Sciatic nerve (tissue), 2 donors: ENCODE measurements around the gene TASP1. TPM values are rescaled to one million over a fixed set of nuclear protein-coding genes. Genes with fewer than 3 reads are reported as not detected.
"Not testable (repeated sequence)": the region's sequence is repeated elsewhere in the genome, so short reads cannot be mapped to it uniquely, and the experiment has no call there.

Experiments used
- ATAC-seq: fragments of 200-7000 bp; cut with Tn5 transposase; one replicate; pipeline ENCODE4 v1.9.1; 2020; ENCODE audit warnings: mild to moderate bottlenecking, moderate library complexity
- DNase-seq: peaks from one replicate; pipeline ENCODE4 v3.0.0-alpha.2; 2020; ENCODE audit warnings: low spot score
- intact Hi-C: fragments of 100-400 bp; cut with DNase I; formaldehyde crosslinking; loops from one replicate; pipeline ENCODE4 v1.14.2; 2022
- total RNA-seq: library from RNA; stranded (reverse); fragmentation: NEBNext Ultra II Directional; extraction: Animal tissue kit (Norgen Biotek cat#: 25700); gene quantifications from one replicate; pipeline ENCODE4 v1.2.1, GENCODE V29; 2021
- donor health status: DM: no; HTN: no; CAD: no.
- donor health status: DM: no; HTN: no; CAD: no.

TASP1 gene
- total RNA-seq, 1 donor from 2014 or later: 22.7 TPM

DNA sequence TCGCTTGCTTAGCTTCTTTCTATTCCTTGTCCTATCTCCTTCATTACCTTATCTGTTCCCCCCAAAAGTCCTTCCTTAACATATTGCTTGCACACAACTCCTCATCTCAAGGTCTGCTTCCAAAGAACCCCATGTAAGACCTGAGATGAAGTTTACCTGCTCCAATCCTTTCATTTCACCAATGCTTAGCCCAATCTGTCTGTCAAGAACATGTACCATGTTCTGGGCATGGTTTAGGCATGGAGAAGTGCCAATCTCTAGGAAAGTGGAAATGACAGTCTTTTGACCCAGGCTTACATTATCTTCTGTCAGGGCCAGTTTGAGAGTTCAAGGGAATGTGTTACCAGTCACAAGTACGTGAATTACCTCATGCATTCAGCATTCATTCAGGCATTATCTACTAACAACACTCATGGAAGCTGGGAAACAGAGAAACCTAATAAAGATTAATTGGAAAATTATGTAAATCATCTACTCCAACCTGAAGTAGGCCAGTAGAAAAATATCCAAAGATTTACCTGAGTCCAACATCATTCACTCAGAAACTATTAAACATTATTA lies 15.8 kb upstream of the TASP1 start:
- intact Hi-C loops: no loop called here
- ATAC-seq: no peak
- no peak for DNase-seq

DNA sequence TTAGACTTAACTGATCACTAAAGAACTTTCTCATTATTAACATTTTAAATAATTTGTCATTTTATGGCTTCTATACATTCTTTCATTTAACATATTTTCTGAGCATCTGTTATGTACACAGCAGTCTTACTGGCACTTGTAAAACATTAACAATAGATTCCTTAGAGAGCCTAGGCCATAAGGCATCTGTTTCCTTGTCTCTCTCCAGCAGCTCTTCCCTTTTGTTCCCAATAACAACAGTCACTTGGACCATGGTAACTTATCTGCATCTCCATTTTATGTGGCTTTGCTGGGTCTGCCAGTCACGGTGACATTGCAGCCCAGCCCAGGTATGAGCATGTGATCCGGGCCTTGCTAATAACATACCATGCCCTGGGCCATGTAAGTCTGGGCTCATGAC lies 11.7 kb upstream of the TASP1 start:
- intact Hi-C loops: no loop called here
- ATAC-seq: no peak
- DNase-seq: no peak

DNA sequence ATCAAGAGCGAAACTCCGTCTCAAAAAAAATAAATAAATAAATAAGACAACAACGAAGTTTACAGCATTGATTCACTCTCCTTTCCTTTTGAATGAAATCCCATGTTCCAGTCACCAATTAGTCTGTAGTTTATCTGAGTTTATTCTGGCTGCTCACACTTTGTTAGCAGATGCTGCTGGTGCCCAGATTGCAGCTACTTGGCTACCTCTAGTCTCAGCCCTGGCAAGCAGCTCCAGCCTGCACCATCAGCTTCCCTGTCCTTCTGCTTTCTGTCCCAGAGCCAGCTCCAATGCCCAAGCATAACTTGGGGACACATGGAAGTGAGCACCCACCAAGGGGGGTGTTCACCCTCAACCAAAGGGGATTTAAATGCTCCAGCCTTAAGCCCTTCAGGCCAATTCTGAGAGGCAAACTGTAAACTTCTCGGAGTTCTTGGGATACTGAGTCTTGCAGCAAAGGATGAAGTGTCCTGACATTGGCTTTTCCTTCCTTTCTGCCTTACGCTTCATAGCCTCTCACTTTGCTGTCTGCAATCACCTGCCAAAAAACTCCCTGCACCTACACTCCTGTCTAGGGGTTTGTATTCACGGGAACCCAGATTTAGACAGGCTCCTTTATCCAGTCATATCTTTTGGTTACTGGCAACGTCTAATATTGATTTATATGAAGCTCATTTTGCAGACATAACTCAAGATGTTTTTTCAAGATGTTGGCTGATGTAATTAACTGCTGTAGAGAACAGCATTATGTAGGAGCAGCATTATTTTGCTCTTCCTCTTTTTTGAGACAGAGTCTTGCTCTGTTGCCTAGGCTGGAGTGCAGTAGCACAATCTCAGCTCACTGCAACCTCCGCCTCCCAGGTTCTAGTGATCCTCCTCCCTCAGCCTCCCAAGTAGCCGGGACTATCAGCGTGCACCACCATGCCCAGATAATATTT lies 9.8 kb upstream of the TASP1 start:
- DNase-seq (no peak), ATAC-seq (peak; percentile 64)
- intact Hi-C loops: no loop called here

DNA sequence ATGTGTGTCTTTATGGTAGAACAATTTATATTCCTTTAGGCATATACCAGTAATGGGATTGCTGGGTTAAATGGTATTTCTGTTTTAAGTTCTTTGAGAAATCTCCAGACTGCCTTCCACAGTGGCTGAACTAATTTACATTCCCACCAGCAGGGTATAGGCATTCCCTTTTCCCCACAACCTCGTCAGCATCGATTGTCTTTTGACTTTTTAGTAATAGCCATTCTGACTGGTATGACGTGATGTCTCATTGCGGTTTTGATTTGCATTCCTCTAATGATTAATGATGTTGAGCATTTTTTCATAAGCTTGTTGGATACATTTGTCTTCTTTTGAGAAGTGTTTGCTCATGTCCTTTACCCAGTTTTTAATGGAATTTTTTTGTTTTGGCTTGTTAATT lies 5.3 kb upstream of the TASP1 start:
- intact Hi-C loops: no loop called here
- DNase-seq (no peak), ATAC-seq (no peak)

DNA sequence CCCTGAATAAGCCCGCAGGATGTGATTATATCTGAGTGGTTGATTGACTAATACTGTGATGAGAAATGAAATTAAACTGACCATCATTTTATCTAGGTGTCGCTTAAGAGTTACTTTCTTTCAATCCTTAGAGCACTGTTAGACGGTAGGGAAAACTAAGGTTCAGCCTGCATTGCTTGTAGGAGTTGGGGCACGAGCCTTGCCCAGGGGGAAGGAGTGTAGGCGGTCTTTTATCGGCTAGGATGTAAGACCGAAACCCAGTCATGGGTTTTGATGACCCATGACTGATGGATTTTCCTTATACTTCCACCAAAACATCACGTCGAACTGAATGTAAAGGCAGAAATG lies 392 bp upstream of the TASP1 start:
- ATAC-seq (peak; percentile 23), DNase-seq (no peak)
- intact Hi-C loops: no loop called here

DNA sequence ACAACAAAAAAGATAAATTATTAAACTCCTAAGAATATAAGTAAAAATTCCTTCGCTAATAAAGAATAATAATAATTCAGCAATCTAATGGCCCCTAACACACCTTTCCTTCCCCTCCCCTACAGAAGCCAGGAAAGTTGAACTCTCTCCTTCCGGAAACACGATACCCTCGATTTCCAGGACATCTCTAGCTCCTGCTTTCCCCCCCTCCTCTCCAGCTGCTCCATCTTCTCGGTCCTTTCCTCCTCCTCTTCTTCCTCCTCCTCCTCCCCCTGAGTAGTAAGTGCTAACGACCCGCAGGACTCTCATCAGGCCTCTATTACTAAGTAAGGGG lies 603 bp downstream of the TASP1 start:
- intact Hi-C loops: no loop called here
- DNase-seq (no peak), ATAC-seq (no peak)

DNA sequence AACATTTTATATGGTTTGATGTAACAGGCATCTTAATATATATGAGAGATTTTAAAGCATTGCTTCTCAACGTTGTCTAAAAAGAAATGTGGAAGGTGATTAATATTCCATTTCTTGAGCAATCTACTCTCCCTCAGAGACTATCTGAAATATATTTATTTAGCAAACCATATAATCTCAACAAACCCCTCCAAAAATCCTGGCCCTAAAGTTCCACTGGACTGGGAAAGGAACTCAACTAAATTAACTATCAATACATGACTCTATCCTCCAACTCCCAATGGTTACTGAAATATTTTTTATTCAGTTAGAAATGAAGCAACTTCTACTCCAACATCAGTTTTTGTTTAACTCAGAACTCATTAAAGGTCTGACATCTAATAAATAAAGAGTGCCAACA lies 6.3 kb downstream of the TASP1 start:
- DNase-seq (no peak), ATAC-seq (peak; percentile 85)
- intact Hi-C loops: no loop called here

DNA sequence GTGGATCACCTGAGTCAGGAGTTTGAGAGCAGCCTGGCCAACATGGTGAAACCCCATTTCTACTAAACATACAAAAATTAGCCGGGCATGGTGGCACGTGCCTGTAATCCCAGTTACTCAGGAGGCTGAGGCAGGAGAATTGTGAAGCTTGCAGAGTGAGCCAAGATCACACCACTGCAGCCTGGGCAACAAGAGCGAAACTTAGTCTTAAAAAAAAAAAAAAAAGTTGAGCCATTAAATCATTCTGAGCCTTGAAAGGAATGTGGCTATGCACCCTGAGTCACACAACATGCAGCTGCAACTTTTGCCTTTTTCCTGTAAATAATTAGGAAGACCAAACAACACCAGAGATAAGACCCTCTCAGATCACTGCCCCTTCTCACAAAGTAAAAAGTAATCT lies 11.2 kb downstream of the TASP1 start:
- DNase-seq, ATAC-seq, intact Hi-C loops: not testable (repeated sequence)

DNA sequence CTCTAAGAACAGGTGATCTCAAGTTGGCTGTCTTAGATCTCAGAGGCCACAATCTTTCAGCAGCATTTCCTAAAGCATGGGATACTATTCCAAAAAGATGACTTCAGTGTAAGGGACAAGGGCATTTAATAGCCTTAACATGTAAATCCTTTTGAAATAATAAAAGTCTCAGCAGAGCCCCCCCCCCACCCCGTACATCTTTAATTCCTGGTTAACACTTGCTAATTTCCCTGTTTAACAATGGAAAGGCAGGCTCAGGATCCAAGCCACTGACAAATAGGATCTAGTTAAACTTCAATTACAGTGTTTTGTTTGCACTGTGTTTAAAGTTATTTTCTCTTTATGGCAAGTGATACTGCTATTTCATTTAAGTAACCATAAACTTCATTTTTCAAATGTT lies 12.0 kb downstream of the TASP1 start:
- DNase-seq: no peak
- ATAC-seq: no peak
- intact Hi-C loops: no loop called here

DNA sequence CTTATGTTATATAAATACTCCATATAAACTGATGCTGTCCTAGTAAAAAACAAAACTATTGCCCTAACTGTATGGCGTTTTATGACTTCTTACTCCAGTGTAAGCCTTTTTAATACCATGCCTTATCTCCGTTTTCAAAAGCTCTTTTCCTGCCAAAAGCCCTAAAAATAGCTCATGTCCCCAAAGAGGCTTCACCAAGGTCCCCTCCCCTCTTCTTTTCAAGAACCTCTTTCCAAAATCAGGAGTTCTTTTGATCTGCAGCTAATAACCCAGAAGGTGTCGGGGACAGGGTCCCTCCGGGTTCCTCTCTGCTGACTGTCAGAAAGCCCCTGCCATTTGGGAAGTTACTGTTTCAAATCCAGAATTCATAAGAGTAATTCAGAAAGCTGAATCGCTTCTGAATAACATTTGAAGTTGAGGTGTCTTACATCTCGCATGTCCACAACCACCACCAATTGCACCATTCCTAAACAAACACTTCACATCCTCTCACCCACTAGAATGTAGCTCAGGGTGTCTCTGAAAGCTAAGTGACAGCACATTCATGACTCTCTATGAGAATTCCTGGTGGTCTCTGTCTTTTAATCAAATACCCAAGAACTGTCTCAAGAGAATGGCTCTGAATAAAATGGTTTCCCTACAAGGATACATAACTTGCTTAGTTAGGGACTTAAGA lies 13.3 kb downstream of the TASP1 start:
- no peak for DNase-seq
- ATAC-seq: no peak
- intact Hi-C loops: no loop called here

DNA sequence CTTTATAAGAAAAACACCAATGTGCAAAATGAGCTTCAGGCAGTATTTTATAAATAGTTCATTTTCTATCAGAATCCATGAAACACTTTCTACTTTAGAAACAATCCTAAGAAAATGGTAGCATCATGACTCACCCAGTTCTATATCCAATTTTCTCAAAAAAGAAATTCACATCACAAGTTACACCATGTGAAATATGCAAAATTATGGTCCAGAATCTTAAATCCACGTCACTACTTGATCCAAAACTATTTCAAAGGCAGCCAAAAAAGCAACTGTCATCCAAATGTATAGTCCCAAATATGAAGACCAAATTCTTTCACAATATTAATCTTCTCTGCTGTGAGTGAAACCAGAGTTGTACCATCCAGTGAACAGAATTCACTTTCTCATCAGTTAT lies 19.3 kb downstream of the TASP1 start:
- intact Hi-C loops, DNase-seq, ATAC-seq: not testable (repeated sequence)

DNA sequence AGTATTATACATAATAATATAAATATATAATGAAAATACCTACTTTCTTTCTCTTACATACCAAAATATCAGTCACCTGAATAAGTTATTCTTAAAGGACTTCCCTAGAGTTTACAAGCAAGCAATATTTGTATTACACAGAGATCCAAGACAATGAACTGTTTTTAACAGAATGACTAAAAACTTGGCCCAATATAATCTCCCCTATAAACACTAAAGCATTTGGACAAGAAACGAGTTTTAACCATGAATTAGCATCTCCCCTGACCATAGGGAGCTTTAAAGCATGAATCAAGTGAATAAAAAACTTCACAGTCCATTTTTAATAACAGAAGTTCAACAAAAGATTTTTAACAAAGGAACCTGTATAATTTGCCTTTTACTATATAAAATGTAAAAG lies 20.3 kb downstream of the TASP1 start:
- DNase-seq, ATAC-seq, intact Hi-C loops: not testable (repeated sequence)

DNA sequence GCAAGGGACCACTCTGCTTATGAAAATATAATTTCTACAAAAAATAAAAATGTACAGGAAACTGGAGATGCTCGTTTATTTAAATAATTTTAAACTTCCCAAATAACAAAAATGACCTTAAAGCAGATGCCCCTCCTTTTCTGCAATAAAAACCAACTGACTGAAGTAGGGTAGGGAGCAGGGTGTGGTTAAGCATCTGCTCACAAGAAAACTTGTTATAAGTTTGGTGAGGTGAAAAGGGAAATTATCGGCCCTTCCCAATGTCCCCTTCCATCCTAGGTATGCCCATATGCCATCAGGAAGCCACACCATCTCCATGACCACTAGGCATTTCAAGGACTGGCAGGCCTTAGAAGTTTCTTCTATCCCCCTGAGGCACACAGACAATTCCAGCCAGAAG lies 21.1 kb downstream of the TASP1 start:
- ATAC-seq, intact Hi-C loops, DNase-seq: not testable (repeated sequence)

DNA sequence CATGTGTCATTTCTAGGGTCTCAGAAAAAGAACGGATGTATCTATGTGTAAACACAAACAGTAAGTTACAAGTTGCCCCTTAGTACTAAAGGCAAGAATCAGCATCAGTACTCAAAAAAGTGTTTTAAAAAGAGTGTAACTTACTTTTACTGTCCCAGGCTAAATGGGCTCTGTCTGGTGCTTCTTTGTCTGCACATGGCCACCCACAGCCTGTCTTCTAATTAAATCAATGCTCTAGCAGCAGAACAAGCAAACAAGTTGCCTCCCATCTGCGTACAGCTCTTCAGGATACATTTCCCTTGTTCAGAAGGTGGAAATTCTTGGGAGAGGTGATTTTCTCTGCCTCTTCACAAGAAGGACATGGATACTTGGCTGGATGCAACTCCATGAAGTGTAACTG lies 22.0 kb downstream of the TASP1 start:
- DNase-seq, ATAC-seq, intact Hi-C loops: not testable (repeated sequence)

DNA sequence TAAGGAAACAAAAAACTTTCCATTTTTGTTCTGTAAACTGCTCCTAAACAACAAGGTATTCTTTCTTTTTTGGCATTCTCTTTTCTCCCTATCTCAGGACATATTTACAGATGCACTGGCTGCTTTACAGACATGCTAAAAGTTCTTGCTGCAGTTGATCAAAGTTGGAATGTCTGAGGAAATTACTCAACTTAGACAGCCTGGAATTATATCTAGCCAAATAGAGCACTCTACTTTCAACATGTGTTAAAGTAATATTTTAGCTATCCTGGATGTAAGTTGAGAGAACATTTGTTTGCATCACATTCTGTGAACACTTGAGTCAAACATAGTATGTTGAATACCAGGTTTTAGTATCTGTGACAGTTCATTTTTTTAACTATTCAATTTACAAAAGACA lies 24.8 kb downstream of the TASP1 start:
- DNase-seq (no peak), ATAC-seq (no peak)
- intact Hi-C loops: no loop called here

DNA sequence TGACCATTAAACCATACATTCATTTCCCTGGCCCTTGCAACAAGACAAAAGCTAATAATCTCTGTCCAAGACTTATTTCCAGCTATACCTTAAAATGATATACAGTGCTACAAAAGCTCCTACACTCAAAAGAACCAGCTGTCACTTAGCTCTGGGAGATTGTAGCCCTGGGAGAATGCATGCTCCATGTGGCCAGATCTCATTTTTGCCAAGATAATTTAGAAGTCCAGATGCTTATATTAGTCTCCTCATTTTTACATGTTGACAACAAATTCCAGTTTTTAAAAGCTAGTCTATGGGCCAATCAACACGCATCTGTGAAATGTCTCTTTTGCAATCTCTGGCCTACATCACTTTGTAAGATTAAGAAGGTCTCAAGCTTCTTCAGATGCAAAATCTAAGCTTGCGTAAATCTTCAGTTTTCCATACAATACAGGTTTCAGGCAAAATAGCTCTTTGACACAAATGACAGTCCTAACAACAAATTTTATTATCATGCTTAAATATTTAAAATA lies 27.1 kb downstream of the TASP1 start:
- DNase-seq: no peak
- no peak for ATAC-seq
- intact Hi-C loops: no loop called here

DNA sequence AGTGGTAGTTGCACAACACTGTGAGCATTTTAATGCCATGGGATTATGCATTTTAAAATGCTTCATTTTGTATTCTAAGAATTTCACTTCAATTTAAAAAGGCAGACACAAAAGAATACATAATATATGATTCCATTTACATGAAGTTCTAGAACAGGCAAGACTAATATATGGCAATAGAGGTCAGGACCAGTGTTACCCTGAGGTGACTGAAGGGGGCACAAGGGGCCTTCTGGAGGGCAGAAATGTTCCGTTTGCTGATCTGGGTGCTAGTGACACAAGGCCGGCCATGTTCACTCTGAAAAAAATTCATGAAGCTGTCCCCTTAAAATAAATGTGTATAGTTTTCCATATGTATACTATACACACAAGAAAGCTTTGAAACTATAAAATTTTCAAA lies 28.5 kb downstream of the TASP1 start:
- DNase-seq (no peak), ATAC-seq (no peak)
- intact Hi-C loops: no loop called here

DNA sequence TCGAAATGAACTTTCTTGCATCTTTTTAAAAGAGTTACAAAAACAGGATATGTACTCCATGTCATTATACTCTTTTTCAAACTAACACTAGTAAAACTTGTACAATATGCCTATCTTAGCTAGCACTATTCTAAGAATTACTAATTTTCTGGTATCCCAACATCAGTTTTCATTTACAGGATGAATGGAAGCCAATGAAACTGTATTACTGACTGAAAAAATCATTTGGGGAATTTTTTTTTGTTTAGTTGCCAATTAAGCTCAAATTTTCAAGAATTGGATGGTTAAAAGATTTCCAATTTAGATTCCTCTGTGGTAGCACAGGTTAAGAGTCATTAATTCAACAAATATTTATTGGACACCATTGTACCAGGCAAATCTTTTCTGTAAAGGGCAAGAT lies 30.7 kb downstream of the TASP1 start:
- ATAC-seq (no peak), DNase-seq (no peak)
- intact Hi-C loops: no loop called here

DNA sequence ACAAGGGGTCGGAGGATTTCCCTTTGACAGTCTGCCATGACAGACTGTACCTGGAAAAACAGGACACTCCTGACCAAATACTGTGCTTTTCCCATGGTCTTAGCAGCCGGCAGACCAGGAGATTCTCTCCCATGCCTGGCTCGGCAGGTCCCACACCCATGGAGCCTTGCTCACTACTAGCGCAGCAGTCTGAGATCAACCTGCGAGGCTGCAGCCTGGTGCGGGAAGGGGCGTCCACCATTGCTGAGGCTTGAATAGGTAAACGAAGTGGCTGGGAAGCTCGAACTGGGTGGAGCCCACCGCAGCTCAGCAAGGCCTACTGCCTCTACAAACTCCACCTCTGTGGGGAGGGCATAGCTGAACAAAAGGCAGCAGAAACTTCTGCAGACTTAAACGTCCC lies 45.3 kb downstream of the TASP1 start:
- intact Hi-C loops, DNase-seq, ATAC-seq: not testable (repeated sequence)

DNA sequence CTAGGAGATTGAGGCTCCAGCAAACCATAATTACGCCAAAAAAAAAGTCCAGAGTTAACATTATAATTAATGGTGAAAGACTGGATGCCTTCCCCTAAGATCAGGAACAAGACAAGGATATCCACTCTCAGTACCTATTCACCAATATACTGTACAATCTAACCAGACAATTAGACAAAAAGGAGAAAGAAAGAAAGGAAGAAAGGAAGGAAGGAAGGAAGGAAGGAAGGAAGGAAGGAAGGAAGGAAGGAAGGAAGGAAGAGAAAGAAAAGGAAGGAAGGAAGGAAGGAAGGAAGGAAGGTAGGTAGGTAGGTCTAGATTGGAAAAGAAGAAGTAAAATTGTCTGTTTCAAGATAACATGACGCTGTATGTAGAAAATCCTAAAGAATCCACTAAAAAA lies 50.7 kb downstream of the TASP1 start:
- DNase-seq: no peak
- ATAC-seq: no peak
- intact Hi-C loops: no loop called here
